ENCODE results near the gene CTTN. TPM values are rescaled to one million over a fixed set of nuclear protein-coding genes. Genes with fewer than 3 reads are reported as not detected.
"Not testable (repeated sequence)": the region's sequence is repeated elsewhere in the genome, so short reads cannot be mapped to it uniquely, and the experiment has no call there.

The CTTN gene
- total RNA-seq, 1 donor from 2014 or later, result 33.4 TPM

- Mint-ChIP-seq H3K27me3 (ENCODE audit: low read depth) (peaks cover 40% of the 10 kb centered on the region), H3K27ac (no peak overlapping the region), H3K9me3 (no peaks in the 10 kb centered on the region), H3K4me3 (ENCODE audit: low read depth) (no peak overlapping the region), H3K36me3 (ENCODE audit: low read depth) (peaks cover 4% of the 10 kb centered on the region), H3K4me1 (ENCODE audit: low read depth) (peaks cover 15% of the 10 kb centered on the region)
- intact Hi-C loops (cut with micrococcal nuclease), result no loop called here
- DNase-seq (ENCODE audit: low spot score), result no peak
These were observed 5.9 kb downstream of the CTTN start for GRCh38 chr11:70404244-70404643.

- Mint-ChIP-seq H3K36me3 (ENCODE audit: low read depth) (peaks cover 10% of the 10 kb centered on the region), H3K4me1 (ENCODE audit: low read depth) (peaks cover 8% of the 10 kb centered on the region), H3K4me3 (ENCODE audit: low read depth) (no peak overlapping the region), H3K9me3 (no peaks in the 10 kb centered on the region), H3K27ac (no peak overlapping the region), H3K27me3 (ENCODE audit: low read depth) (peaks cover 34% of the 10 kb centered on the region)
- no peak for DNase-seq (ENCODE audit: low spot score)
- intact Hi-C loops (cut with micrococcal nuclease), result no loop called here
These were observed 7.5 kb downstream of the CTTN start for GRCh38 chr11:70405679-70406395.

GRCh38 chr11:70407121-70407520, 8.8 kb downstream of the CTTN start:
- H3K27me3 Mint-ChIP-seq (ENCODE audit: low read depth), result peaks cover 27% of the 10 kb centered on the region
- intact Hi-C loops (cut with micrococcal nuclease), result no loop called here
- H3K9me3 Mint-ChIP-seq, result no peaks in the 10 kb centered on the region
- peaks cover 8% of the 10 kb centered on the region for H3K4me1 Mint-ChIP-seq (ENCODE audit: low read depth)
- no peak overlapping the region for H3K27ac Mint-ChIP-seq
- DNase-seq (ENCODE audit: low spot score), result no peak
- H3K36me3 Mint-ChIP-seq (ENCODE audit: low read depth), result peaks cover 10% of the 10 kb centered on the region
- no peak overlapping the region for H3K4me3 Mint-ChIP-seq (ENCODE audit: low read depth)

GRCh38 chr11:70407814-70408213, 9.5 kb downstream of the CTTN start:
- peaks cover 1% of the 10 kb centered on the region for H3K4me1 Mint-ChIP-seq (ENCODE audit: low read depth)
- H3K36me3 Mint-ChIP-seq (ENCODE audit: low read depth), result peaks cover 10% of the 10 kb centered on the region
- no peaks in the 10 kb centered on the region for H3K9me3 Mint-ChIP-seq
- H3K4me3 Mint-ChIP-seq (ENCODE audit: low read depth), result no peak overlapping the region
- H3K27ac Mint-ChIP-seq, result no peak overlapping the region
- intact Hi-C loops (cut with micrococcal nuclease), result no loop called here
- no peak for DNase-seq (ENCODE audit: low spot score)
- H3K27me3 Mint-ChIP-seq (ENCODE audit: low read depth), result peaks cover 20% of the 10 kb centered on the region

GRCh38 chr11:70408326-70408725, 10.0 kb downstream of the CTTN start:
- H3K27ac Mint-ChIP-seq; H3K36me3 Mint-ChIP-seq (ENCODE audit: low read depth); intact Hi-C loops (cut with micrococcal nuclease); H3K9me3 Mint-ChIP-seq; DNase-seq (ENCODE audit: low spot score); H3K4me1 Mint-ChIP-seq (ENCODE audit: low read depth); H3K4me3 Mint-ChIP-seq (ENCODE audit: low read depth): not testable (repeated sequence)
- peaks cover 19% of the 10 kb centered on the region for H3K27me3 Mint-ChIP-seq (ENCODE audit: low read depth)

- no peak overlapping the region for H3K4me3 Mint-ChIP-seq (ENCODE audit: low read depth)
- intact Hi-C loops (cut with micrococcal nuclease), result no loop called here
These were observed 11.1 kb downstream of the CTTN start for GRCh38 chr11:70409437-70409836.

GRCh38 chr11:70409871-70410270, 11.5 kb downstream of the CTTN start:
- no peak for DNase-seq (ENCODE audit: low spot score)
- no peak overlapping the region for H3K4me3 Mint-ChIP-seq (ENCODE audit: low read depth)
- H3K4me1 Mint-ChIP-seq (ENCODE audit: low read depth), result no peaks in the 10 kb centered on the region
- peaks cover 15% of the 10 kb centered on the region for H3K27me3 Mint-ChIP-seq (ENCODE audit: low read depth)
- H3K9me3 Mint-ChIP-seq, result no peaks in the 10 kb centered on the region
- H3K36me3 Mint-ChIP-seq (ENCODE audit: low read depth), result peaks cover 10% of the 10 kb centered on the region
- no peak overlapping the region for H3K27ac Mint-ChIP-seq
- intact Hi-C loops (cut with micrococcal nuclease), result no loop called here

More at GRCh38 chr11:70409437-70409836, 11.1 kb downstream of the CTTN start:
- H3K36me3 Mint-ChIP-seq (ENCODE audit: low read depth), result peaks cover 10% of the 10 kb centered on the region
- H3K27me3 Mint-ChIP-seq (ENCODE audit: low read depth), result peaks cover 15% of the 10 kb centered on the region
- H3K4me1 Mint-ChIP-seq (ENCODE audit: low read depth), result no peaks in the 10 kb centered on the region
- H3K9me3 Mint-ChIP-seq, result no peaks in the 10 kb centered on the region
- H3K27ac Mint-ChIP-seq, result no peak overlapping the region
- no peak for DNase-seq (ENCODE audit: low spot score)

GRCh38 chr11:70410276-70411205, 12.2 kb downstream of the CTTN start:
- Mint-ChIP-seq H3K9me3 (no peaks in the 10 kb centered on the region), H3K4me1 (ENCODE audit: low read depth) (no peaks in the 10 kb centered on the region), H3K4me3 (ENCODE audit: low read depth) (no peak overlapping the region), H3K27ac (no peak overlapping the region), H3K27me3 (ENCODE audit: low read depth) (peaks cover 11% of the 10 kb centered on the region), H3K36me3 (ENCODE audit: low read depth) (peaks cover 10% of the 10 kb centered on the region)
- intact Hi-C loops (cut with micrococcal nuclease), result no loop called here
- no peak for DNase-seq (ENCODE audit: low spot score)

GRCh38 chr11:70411713-70412452, 13.6 kb downstream of the CTTN start:
- H3K36me3 Mint-ChIP-seq (ENCODE audit: low read depth), result peaks cover 10% of the 10 kb centered on the region
- no peak overlapping the region for H3K4me3 Mint-ChIP-seq (ENCODE audit: low read depth)
- intact Hi-C loops (cut with micrococcal nuclease), result no loop called here
- no peaks in the 10 kb centered on the region for H3K9me3 Mint-ChIP-seq
- H3K27ac Mint-ChIP-seq, result no peak overlapping the region
- no peaks in the 10 kb centered on the region for H3K4me1 Mint-ChIP-seq (ENCODE audit: low read depth)
- DNase-seq (ENCODE audit: low spot score), result no peak
- H3K27me3 Mint-ChIP-seq (ENCODE audit: low read depth), result peaks cover 11% of the 10 kb centered on the region

GRCh38 chr11:70413151-70413550, 14.8 kb downstream of the CTTN start:
- no peak for DNase-seq (ENCODE audit: low spot score)
- intact Hi-C loops (cut with micrococcal nuclease), result no loop called here
- Mint-ChIP-seq H3K27ac (no peak overlapping the region), H3K9me3 (no peaks in the 10 kb centered on the region), H3K4me3 (ENCODE audit: low read depth) (no peak overlapping the region), H3K4me1 (ENCODE audit: low read depth) (no peaks in the 10 kb centered on the region), H3K27me3 (ENCODE audit: low read depth) (peaks cover 8% of the 10 kb centered on the region), H3K36me3 (ENCODE audit: low read depth) (peaks cover 6% of the 10 kb centered on the region)

GRCh38 chr11:70414341-70415100, 16.2 kb downstream of the CTTN start:
- intact Hi-C loops (cut with micrococcal nuclease), result no loop called here
- H3K27me3 Mint-ChIP-seq (ENCODE audit: low read depth), result peaks cover 4% of the 10 kb centered on the region
- no peak overlapping the region for H3K27ac Mint-ChIP-seq
- no peak overlapping the region for H3K4me3 Mint-ChIP-seq (ENCODE audit: low read depth)
- no peaks in the 10 kb centered on the region for H3K9me3 Mint-ChIP-seq
- DNase-seq (ENCODE audit: low spot score), result no peak
- no peaks in the 10 kb centered on the region for H3K4me1 Mint-ChIP-seq (ENCODE audit: low read depth)
- H3K36me3 Mint-ChIP-seq (ENCODE audit: low read depth), result peaks cover 2% of the 10 kb centered on the region

GRCh38 chr11:70415191-70415590, 16.9 kb downstream of the CTTN start:
- Mint-ChIP-seq H3K4me3 (ENCODE audit: low read depth) (no peak overlapping the region), H3K27me3 (ENCODE audit: low read depth) (peaks cover 3% of the 10 kb centered on the region), H3K27ac (no peak overlapping the region), H3K4me1 (ENCODE audit: low read depth) (no peaks in the 10 kb centered on the region), H3K36me3 (ENCODE audit: low read depth) (peaks cover 2% of the 10 kb centered on the region), H3K9me3 (no peaks in the 10 kb centered on the region)
- no peak for DNase-seq (ENCODE audit: low spot score)
- intact Hi-C loops (cut with micrococcal nuclease), result no loop called here

Data from activated T-helper 2 cell treated with anti-CD3 and anti-CD28 coated beads, Interferon-gamma antibody, Interleukin-2, Interleukin-4, amounts not matched to agents 10 μg/mL and 5 μg/mL and 100 μg/mL, durations not matched to agents 14 hours and 24 hours and 36 hours (primary cell).